A673 (cell line): Measurements from ENCODE around the gene PABPC1L2B. TPM values are rescaled to one million over a fixed set of nuclear protein-coding genes. Genes with fewer than 3 reads are reported as not detected.
"Not testable (repeated sequence)": the region's sequence is repeated elsewhere in the genome, so short reads cannot be mapped to it uniquely, and the experiment has no call there.

ENCODE experiments used
- BruUV-seq: library from RNA; stranded (reverse); fragments of 400-500 nt; replicated peaks from 2 replicates; lab custom pipeline; 2021; lab: Mats Ljungman, UMichigan
- CTCF ChIA-PET: fragments of 300-600 bp; sonication (Branson Sonifier 250); formaldehyde crosslinking; loops from one replicate; lab custom pipeline; 2022; ENCODE audit warnings: antibody characterized with exemption; lab: Charles Lee
- POLR2A ChIA-PET: fragments of 300-600 bp; sonication (Branson Sonifier 250); formaldehyde crosslinking; loops from one replicate; lab custom pipeline; 2022; ENCODE audit warnings: antibody characterized with exemption; ENCODE audit not compliant: low non-redundant PET; lab: Charles Lee
- DNase-seq: peaks from one replicate; pipeline ENCODE4 v3.0.0-alpha.2; 2015; ENCODE audit warnings: low spot score
- H3K27ac ChIP-seq: fragments of 200-600 bp; sonication (generic); 2 replicates; pipeline ENCODE4 v1.5.1; 2016; ENCODE audit warnings: mixed run types, low read depth, mild to moderate bottlenecking, mixed read lengths, antibody characterized with exemption, low read length; ENCODE audit not compliant: poor library complexity, severe bottlenecking
- H3K27me3 ChIP-seq: fragments of 200-600 bp; sonication (generic); replicated peaks from 2 replicates; pipeline ENCODE4 v1.6.1; 2017; ENCODE audit warnings: mixed run types, low read depth, mild to moderate bottlenecking, mixed read lengths, antibody characterized with exemption, low read length; ENCODE audit not compliant: insufficient read depth, poor library complexity
- H3K36me3 ChIP-seq: fragments of 200-600 bp; sonication (generic); 2 replicates; pipeline ENCODE4 v1.6.1; 2016; ENCODE audit warnings: mixed run types, mild to moderate bottlenecking, mixed read lengths, antibody characterized with exemption, low read length; ENCODE audit not compliant: insufficient read depth, poor library complexity, severe bottlenecking
- H3K4me1 ChIP-seq: fragments of 200-600 bp; sonication (generic); 2 replicates; pipeline ENCODE4 v1.6.1; 2017; ENCODE audit warnings: mixed run types, mild to moderate bottlenecking, mixed read lengths, antibody characterized with exemption, low read length; ENCODE audit not compliant: insufficient read depth, poor library complexity, severe bottlenecking
- H3K4me3 ChIP-seq: fragments of 200-600 bp; sonication (generic); 2 replicates; pipeline ENCODE4 v1.5.1; 2016; ENCODE audit warnings: low read depth, mixed run types, mild to moderate bottlenecking, mixed read lengths, low read length; ENCODE audit not compliant: poor library complexity, severe bottlenecking
- H3K9me3 ChIP-seq: fragments of 200-600 bp; sonication (generic); 2 replicates; pipeline ENCODE4 v1.6.1; 2016; ENCODE audit warnings: mixed run types, low read depth, mild to moderate bottlenecking, mixed read lengths, antibody characterized with exemption, low read length; ENCODE audit not compliant: poor library complexity, severe bottlenecking
- EZH2 ChIP-seq: fragments of 200-600 bp; sonication (generic); IDR thresholded peaks from 2 replicates; pipeline ENCODE4 v1.6.1; 2017; ENCODE audit warnings: borderline replicate concordance, low read depth, mild to moderate bottlenecking, mixed read lengths, antibody characterized with exemption, low read length; ENCODE audit not compliant: poor library complexity, severe bottlenecking
- intact Hi-C: fragments of 100-400 bp; cut with micrococcal nuclease; formaldehyde crosslinking; loops from one replicate; pipeline ENCODE4 v1.10.0; 2022; ENCODE audit not compliant: unreplicated experiment
- total RNA-seq: library from RNA; stranded (reverse); gene quantifications from 2 replicates; pipeline ENCODE4 v1.2.3, GENCODE V29; 2021
- TF ChIP-seq, protein P1 (sequence below): fragments of 300-800, 200-600 bp; sonication (generic); conservative IDR thresholded peaks from 2 replicates; pipeline ENCODE4 v1.5.1; 2017; ENCODE audit warnings: low read depth, mild to moderate bottlenecking, antibody characterized with exemption, low read length, moderate library complexity, mixed read lengths

PABPC1L2B gene
- total RNA-seq, 1 experiment from 2014 or later: not detected

DNA sequence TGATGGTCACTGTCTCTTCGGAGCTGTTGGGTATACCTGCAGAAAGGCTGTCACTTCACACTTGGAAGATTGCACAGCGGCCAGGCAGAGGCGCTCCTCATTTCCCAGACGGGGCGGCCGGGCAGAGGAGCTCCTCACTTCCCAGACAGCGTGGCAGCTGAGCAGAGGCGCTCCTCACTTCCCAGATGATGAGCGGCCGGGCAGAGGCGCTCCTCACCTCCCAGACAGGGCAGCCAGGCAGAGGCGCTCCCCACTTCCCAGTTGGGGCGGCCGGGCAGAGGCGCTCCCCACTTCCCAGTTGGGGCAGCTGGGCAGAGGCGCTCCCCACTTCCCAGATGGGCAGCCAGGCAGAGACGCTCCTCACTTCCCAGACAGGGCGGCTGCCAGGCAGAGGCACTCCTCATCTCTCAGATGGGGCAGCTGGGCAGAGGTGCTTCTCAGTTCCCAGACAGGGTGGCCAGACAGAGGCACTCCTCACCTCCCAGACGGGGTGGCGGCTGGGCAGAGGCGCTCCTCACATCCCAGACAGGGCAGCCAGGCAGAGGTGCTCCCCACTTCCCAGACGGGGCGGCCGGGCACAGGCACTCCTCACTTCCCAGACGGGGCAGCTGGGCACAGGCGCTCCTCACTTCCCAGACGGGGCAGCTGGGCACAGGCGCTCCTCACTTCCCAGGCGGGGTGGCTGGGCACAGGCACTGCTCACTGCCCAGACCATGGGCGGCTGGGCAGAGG is 18.8 kb downstream of the PABPC1L2B start:
- H3K4me3 ChIP-seq: no peak overlapping the region
- ChIA-PET POLR2A (no interaction called here), CTCF (no interaction called here)
- H3K4me1 ChIP-seq: no peaks in the 10 kb centered on the region
- BruUV-seq: no TSS peak
- no peak for DNase-seq
- H3K27ac ChIP-seq: no peak overlapping the region
- no peaks in the 10 kb centered on the region for H3K27me3 ChIP-seq
- no peaks in the 10 kb centered on the region for H3K36me3 ChIP-seq
- no peak for TF ChIP-seq EZH2
- TF ChIP-seq, protein P1, sequence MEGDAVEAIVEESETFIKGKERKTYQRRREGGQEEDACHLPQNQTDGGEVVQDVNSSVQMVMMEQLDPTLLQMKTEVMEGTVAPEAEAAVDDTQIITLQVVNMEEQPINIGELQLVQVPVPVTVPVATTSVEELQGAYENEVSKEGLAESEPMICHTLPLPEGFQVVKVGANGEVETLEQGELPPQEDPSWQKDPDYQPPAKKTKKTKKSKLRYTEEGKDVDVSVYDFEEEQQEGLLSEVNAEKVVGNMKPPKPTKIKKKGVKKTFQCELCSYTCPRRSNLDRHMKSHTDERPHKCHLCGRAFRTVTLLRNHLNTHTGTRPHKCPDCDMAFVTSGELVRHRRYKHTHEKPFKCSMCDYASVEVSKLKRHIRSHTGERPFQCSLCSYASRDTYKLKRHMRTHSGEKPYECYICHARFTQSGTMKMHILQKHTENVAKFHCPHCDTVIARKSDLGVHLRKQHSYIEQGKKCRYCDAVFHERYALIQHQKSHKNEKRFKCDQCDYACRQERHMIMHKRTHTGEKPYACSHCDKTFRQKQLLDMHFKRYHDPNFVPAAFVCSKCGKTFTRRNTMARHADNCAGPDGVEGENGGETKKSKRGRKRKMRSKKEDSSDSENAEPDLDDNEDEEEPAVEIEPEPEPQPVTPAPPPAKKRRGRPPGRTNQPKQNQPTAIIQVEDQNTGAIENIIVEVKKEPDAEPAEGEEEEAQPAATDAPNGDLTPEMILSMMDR: no peak
- H3K9me3 ChIP-seq: peaks cover 6% of the 10 kb centered on the region
- intact Hi-C loops: no loop called here

DNA sequence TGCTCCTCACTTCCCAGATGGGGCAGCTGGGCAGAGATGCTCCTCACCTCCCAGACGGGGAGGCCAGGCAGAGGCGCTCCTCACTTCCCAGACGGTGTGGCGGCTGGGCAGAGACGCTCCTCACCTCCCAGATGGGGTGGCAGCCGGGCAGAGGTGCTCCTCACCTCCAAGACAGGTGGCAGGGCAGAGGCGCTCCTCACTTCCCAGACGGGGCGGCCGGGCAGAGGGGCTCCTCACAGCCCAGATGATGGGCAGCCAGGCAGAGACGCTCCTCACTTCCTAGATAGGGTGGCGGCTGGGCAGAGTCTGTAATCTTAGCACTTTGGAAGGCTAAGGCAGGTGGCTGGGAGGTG is 19.3 kb downstream of the PABPC1L2B start:
- H3K4me1 ChIP-seq, BruUV-seq, intact Hi-C loops, H3K9me3 ChIP-seq, DNase-seq, H3K27me3 ChIP-seq, H3K4me3 ChIP-seq, CTCF ChIA-PET, H3K36me3 ChIP-seq, H3K27ac ChIP-seq, POLR2A ChIA-PET: not testable (repeated sequence)

DNA sequence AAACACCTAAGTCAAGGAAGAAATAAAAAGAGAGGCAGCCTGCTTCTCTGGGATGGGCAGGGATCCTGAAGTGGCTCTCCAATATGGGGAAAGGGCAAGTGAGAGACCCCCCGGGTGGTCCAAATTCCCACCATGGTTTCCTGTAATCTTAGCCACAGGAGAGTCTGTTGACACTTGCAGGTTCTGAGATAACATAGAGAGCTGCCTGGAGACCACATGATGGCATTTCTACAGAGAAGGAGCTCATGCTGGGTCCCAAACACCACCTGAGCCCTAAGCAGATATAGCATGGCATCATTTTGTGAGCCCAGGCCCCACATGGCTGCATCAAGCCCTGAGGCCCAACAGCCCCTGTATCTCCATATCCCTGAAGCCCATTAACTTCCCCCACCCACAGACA is 26.1 kb downstream of the PABPC1L2B start:
- no peak for DNase-seq
- ChIA-PET POLR2A (no interaction called here), CTCF (no interaction called here)
- Histone ChIP-seq H3K36me3 (no peaks in the 10 kb centered on the region), H3K9me3 (no peaks in the 10 kb centered on the region), H3K27me3 (no peaks in the 10 kb centered on the region), H3K4me3 (no peak overlapping the region), H3K4me1 (no peaks in the 10 kb centered on the region), H3K27ac (no peak overlapping the region)
- TF ChIP-seq EZH2: no peak
- TF ChIP-seq, protein P1: no peak
- intact Hi-C loops: no loop called here
- no TSS peak for BruUV-seq

Other genes with a start within 250 kb of the PABPC1L2B start
- gene DMRTC1B, start 226.0 kb upstream of the PABPC1L2B start, total RNA-seq: not detected in 2 replicates
- gene FAM236B, start 220.3 kb upstream of the PABPC1L2B start, total RNA-seq: not detected in 2 replicates
- gene FAM236D, start 194.7 kb upstream of the PABPC1L2B start, total RNA-seq: not detected in 2 replicates
- gene FAM236C, start 90.3 kb upstream of the PABPC1L2B start, total RNA-seq: not detected in 2 replicates
- gene FAM236A, start 64.7 kb upstream of the PABPC1L2B start, total RNA-seq: not detected in 2 replicates
- gene DMRTC1, start 59.1 kb upstream of the PABPC1L2B start, total RNA-seq: not detected in 2 replicates
- gene PABPC1L2A, start 76.6 kb downstream of the PABPC1L2B start, total RNA-seq: not detected in 2 replicates
- 0.21 and 0.50 TPM in 2 replicates for gene NAP1L2, start 211.9 kb downstream of the PABPC1L2B start, total RNA-seq